HG02852 (cell line): Measurements from ENCODE around the gene PRDX2.
A peak's percentile ranks its signal among the peaks of the same experiment; 100 is the strongest.

Experiments
- ATAC-seq: cut with Tn5 transposase; IDR thresholded peaks from one replicate; pipeline ENCODE4 v1.9.1; 2021; ENCODE audit warnings: mild to moderate bottlenecking, moderate library complexity; ENCODE audit not compliant: unreplicated experiment

The PRDX2 gene

GRCh38 chr19:12792853-12793289, 8.7 kb downstream of the PRDX2 start:
- no peak for ATAC-seq

- no peak for ATAC-seq
Measured at GRCh38 chr19:12792051-12792852, 9.3 kb downstream of the PRDX2 start.

GRCh38 chr19:12791345-12792050, 10.1 kb downstream of the PRDX2 start, which contains the start of gene JUNB:
JUNB (plus strand) TSS chr19:12791486; CDS start chr19:12791772, 286 bp downstream.
- peak; percentile 33 for ATAC-seq

- no peak for ATAC-seq
Measured at GRCh38 chr19:12790628-12791344, 10.8 kb downstream of the PRDX2 start.

- ATAC-seq, result peak; percentile 37
Measured at GRCh38 chr19:12789904-12790619, 11.5 kb downstream of the PRDX2 start.

- no peak for ATAC-seq
Measured at GRCh38 chr19:12789098-12789903, 12.3 kb downstream of the PRDX2 start.

GRCh38 chr19:12788682-12789097, 12.9 kb downstream of the PRDX2 start:
- ATAC-seq, result no peak

GRCh38 chr19:12788042-12788681, 13.4 kb downstream of the PRDX2 start:
- ATAC-seq, result no peak

GRCh38 chr19:12787458-12787857, 14.1 kb downstream of the PRDX2 start:
- no peak for ATAC-seq

GRCh38 chr19:12786952-12787351, 14.6 kb downstream of the PRDX2 start:
- ATAC-seq, result no peak

- ATAC-seq, result no peak
Measured at GRCh38 chr19:12786141-12786870, 15.3 kb downstream of the PRDX2 start.

- no peak for ATAC-seq
Measured at GRCh38 chr19:12785431-12786031, 16.1 kb downstream of the PRDX2 start.

GRCh38 chr19:12784871-12785430, 16.6 kb downstream of the PRDX2 start:
- no peak for ATAC-seq

- ATAC-seq, result no peak
Measured at GRCh38 chr19:12784394-12784870, 17.2 kb downstream of the PRDX2 start.

- no peak for ATAC-seq
Measured at GRCh38 chr19:12783849-12784393, 17.7 kb downstream of the PRDX2 start.

GRCh38 chr19:12783291-12783848, 18.2 kb downstream of the PRDX2 start:
- no peak for ATAC-seq
